Femur (tissue), 1 donor: ENCODE data around the gene ABCA4.
A peak's percentile ranks its signal among the peaks of the same experiment; 100 is the strongest.

Source experiments
- DNase-seq: peaks from one replicate; pipeline ENCODE4 v3.0.0-alpha.2; 2017

Gene ABCA4

GRCh38 chr1:94079989-94080388 is 41.0 kb downstream of the ABCA4 start:
- no peak for DNase-seq

GRCh38 chr1:94079080-94079940 is 41.6 kb downstream of the ABCA4 start:
- no peak for DNase-seq

GRCh38 chr1:94072840-94073522 is 48.0 kb downstream of the ABCA4 start:
- no peak for DNase-seq

- no peak for DNase-seq
Measured at GRCh38 chr1:94071976-94072375, 49.0 kb downstream of the ABCA4 start.

- no peak for DNase-seq
Measured at GRCh38 chr1:94071391-94071790, 49.6 kb downstream of the ABCA4 start.

- no peak for DNase-seq
Measured at GRCh38 chr1:94070865-94071264, 50.1 kb downstream of the ABCA4 start.

- DNase-seq = no peak
Measured at GRCh38 chr1:94069919-94070285, 51.0 kb downstream of the ABCA4 start.

GRCh38 chr1:94068999-94069918 is 51.7 kb downstream of the ABCA4 start:
- peak; percentile 66 for DNase-seq

GRCh38 chr1:94068096-94068998 is 52.6 kb downstream of the ABCA4 start:
- DNase-seq = no peak

- no peak for DNase-seq
Measured at GRCh38 chr1:94067196-94067595, 53.8 kb downstream of the ABCA4 start.

GRCh38 chr1:94063379-94063778 is 57.6 kb downstream of the ABCA4 start:
- peak; percentile 74 for DNase-seq

GRCh38 chr1:94061513-94062443 is 59.2 kb downstream of the ABCA4 start:
- DNase-seq = peak; percentile 70

GRCh38 chr1:94060720-94061119 is 60.2 kb downstream of the ABCA4 start:
- no peak for DNase-seq

GRCh38 chr1:94058766-94059165 is 62.2 kb downstream of the ABCA4 start:
- no peak for DNase-seq

GRCh38 chr1:94056996-94057395 is 64.0 kb downstream of the ABCA4 start:
- DNase-seq = no peak

- no peak for DNase-seq
Measured at GRCh38 chr1:94056171-94056570, 64.8 kb downstream of the ABCA4 start.

GRCh38 chr1:94055459-94056122 is 65.4 kb downstream of the ABCA4 start:
- DNase-seq = no peak

GRCh38 chr1:94050675-94051074 is 70.3 kb downstream of the ABCA4 start:
- no peak for DNase-seq

GRCh38 chr1:94050254-94050653 is 70.7 kb downstream of the ABCA4 start:
- DNase-seq = no peak

- DNase-seq = no peak
Measured at GRCh38 chr1:94049791-94050190, 71.2 kb downstream of the ABCA4 start.
